HEK293T (cell line): ENCODE results near the gene ZNF236.

Experiments
- CTCF ChIA-PET: fragments of 350-600 bp; formaldehyde crosslinking; extraction: SDS; loops from one replicate; lab custom pipeline; 2021; ENCODE audit warnings: antibody characterized with exemption, inconsistent platforms; lab: Yijun Ruan, JAX
- POLR2A ChIA-PET: fragments of 350-600 bp; formaldehyde crosslinking; extraction: SDS; loops from one replicate; lab custom pipeline; 2020; ENCODE audit warnings: antibody characterized with exemption, inconsistent platforms; lab: Yijun Ruan, JAX
- DNase-seq: peaks from one replicate; pipeline ENCODE4 v3.0.0; 2012; ENCODE audit warnings: mixed read lengths; ENCODE audit errors: extremely low spot score
- ARNT ChIP-seq: fragments of 450-650 bp; IDR thresholded peaks from 2 replicates; pipeline ENCODE4 v1.6.1; 2017; ENCODE audit warnings: mild to moderate bottlenecking
- BHLHE40 ChIP-seq: fragments of 450-650 bp; IDR thresholded peaks from 2 replicates; pipeline ENCODE4 v1.6.1; 2016; ENCODE audit warnings: mild to moderate bottlenecking, moderate library complexity, borderline replicate concordance
- CTBP1 ChIP-seq: fragments of 450-650 bp; IDR thresholded peaks from 2 replicates; pipeline ENCODE4 v1.6.1; 2016; ENCODE audit warnings: borderline replicate concordance
- ELF4 ChIP-seq: fragments of 450-650 bp; IDR thresholded peaks from 2 replicates; pipeline ENCODE4 v1.6.1; 2017; ENCODE audit warnings: antibody characterized with exemption
- FOXA1 ChIP-seq: fragments of 450-650 bp; IDR thresholded peaks from 2 replicates; pipeline ENCODE4 v1.6.1; 2016; ENCODE audit warnings: mild to moderate bottlenecking
- FOXK2 ChIP-seq: fragments of 450-650 bp; IDR thresholded peaks from 2 replicates; pipeline ENCODE4 v1.6.1; 2016; ENCODE audit warnings: mild to moderate bottlenecking
- FOXM1 ChIP-seq: fragments of 450-650 bp; IDR thresholded peaks from 2 replicates; pipeline ENCODE4 v1.6.1; 2017; ENCODE audit warnings: mild to moderate bottlenecking, borderline replicate concordance
- HDGF ChIP-seq: fragments of 450-650 bp; IDR thresholded peaks from 2 replicates; pipeline ENCODE4 v1.6.1; 2017; ENCODE audit warnings: antibody characterized with exemption, borderline replicate concordance
- L3MBTL2 ChIP-seq: fragments of 450-650 bp; conservative IDR thresholded peaks from 2 replicates; pipeline ENCODE4 v1.6.1; 2016; ENCODE audit warnings: mild to moderate bottlenecking
- LEF1 ChIP-seq: fragments of 450-650 bp; IDR thresholded peaks from 2 replicates; pipeline ENCODE4 v1.6.1; 2017; ENCODE audit warnings: mild to moderate bottlenecking, borderline replicate concordance
- NFRKB ChIP-seq: fragments of 450-650 bp; IDR thresholded peaks from 2 replicates; pipeline ENCODE4 v1.6.1; 2016; ENCODE audit warnings: mild to moderate bottlenecking, moderate library complexity
- SP1 ChIP-seq: fragments of 450-650 bp; IDR thresholded peaks from 2 replicates; pipeline ENCODE4 v1.6.1; 2017
- SUZ12 ChIP-seq: fragments of 450-650 bp; IDR thresholded peaks from 2 replicates; pipeline ENCODE4 v1.6.1; 2016; ENCODE audit warnings: mild to moderate bottlenecking
- TARDBP ChIP-seq: fragments of 450-650 bp; IDR thresholded peaks from 2 replicates; pipeline ENCODE4 v1.6.1; 2016
- ZNF384 ChIP-seq: fragments of 450-650 bp; IDR thresholded peaks from 2 replicates; pipeline ENCODE4 v1.6.1; 2016
- TF ChIP-seq, protein P1 (sequence below): fragments of 450-650 bp; IDR thresholded peaks from 2 replicates; pipeline ENCODE4 v1.6.1; 2016

ZNF236 gene

DNA sequence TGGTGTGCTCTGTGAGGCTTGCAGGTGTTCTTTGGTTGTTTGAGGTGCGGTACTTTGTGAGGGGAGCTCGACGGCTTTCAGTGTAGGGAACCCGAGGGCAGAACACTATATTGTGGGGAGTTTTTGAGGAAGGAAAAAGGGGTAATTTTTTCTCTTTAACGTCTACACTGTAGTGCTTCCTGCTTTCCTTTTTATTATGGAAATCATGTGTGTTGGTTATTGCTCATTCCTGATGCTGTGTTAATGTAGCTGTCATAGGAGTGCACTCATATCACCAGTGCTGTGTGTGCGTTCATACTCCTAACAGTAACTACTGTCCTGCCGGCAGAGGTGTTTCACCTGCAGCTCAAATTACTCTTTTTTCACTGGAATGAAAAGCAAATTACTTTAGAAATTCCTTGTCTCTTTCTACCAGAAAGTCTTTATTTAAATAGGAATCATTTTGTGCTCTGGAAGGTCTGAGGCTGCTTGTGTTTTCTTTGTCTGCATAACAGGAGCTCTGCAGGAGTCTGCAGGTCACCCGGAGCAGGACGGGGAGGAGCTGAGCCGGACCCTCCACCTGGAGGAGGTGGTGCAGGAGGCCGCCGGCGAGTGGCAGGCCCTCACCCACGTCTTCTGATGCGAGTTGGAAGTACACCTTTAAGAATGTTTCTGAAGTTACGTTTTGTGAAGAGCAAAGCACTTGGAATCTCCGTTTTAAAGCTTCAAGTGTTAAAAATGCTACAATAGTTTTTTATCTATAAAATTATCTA lies 145.5 kb downstream of the ZNF236 start:
- ChIA-PET POLR2A (no interaction called here), CTCF (interaction anchor here (0.7 kb wide), 1 partner anchor 9 kb away, joined by 3 read pairs; no protein-coding TSS in a partner anchor)
- no peak for TF ChIP-seq HDGF
- TF ChIP-seq ELF4: no peak
- TF ChIP-seq SP1: no peak
- TF ChIP-seq L3MBTL2: no peak
- TF ChIP-seq NFRKB: no peak
- no peak for TF ChIP-seq FOXM1
- TF ChIP-seq, protein P1, sequence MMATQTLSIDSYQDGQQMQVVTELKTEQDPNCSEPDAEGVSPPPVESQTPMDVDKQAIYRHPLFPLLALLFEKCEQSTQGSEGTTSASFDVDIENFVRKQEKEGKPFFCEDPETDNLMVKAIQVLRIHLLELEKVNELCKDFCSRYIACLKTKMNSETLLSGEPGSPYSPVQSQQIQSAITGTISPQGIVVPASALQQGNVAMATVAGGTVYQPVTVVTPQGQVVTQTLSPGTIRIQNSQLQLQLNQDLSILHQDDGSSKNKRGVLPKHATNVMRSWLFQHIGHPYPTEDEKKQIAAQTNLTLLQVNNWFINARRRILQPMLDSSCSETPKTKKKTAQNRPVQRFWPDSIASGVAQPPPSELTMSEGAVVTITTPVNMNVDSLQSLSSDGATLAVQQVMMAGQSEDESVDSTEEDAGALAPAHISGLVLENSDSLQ: no peak
- TF ChIP-seq FOXK2: no peak
- no peak for TF ChIP-seq TARDBP
- no peak for TF ChIP-seq BHLHE40
- no peak for DNase-seq

DNA sequence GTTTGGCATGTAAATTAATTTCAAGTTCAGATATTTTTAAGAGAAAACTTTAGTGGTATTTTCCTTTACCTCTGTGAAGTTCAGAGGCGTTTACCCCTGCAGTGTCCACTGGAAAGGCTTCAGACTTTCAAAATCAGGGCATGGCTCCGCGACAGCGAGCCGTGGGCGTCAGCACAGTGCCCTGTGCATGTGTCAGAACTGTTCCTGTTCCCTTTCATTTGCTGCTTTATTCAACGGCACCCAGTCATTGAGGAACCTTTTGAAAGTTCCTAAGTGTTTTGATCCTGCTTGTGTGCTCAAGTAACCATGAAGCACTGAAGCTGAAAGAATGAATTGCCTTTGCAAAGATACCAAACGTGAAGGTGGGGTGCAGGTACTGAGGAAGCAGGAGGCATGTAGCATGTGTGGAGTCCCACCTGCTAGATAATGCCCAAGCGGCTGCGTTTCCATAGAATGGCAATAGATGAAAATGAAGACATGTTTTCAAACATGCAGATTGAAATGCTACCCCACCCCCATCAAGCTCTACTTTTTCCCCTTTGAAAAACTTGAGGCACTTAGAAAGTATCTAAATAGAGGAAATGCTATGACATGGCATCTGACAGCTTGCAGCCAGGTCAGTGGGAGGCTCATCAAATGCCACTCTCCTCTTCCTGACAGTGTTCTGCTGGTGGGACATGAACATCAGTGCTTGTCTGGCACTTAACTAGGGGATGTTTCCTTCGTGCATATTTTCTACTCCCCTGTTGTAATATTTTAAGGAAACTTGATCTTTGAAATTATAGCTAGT lies 148.6 kb downstream of the ZNF236 start:
- no peak for DNase-seq
- ChIA-PET POLR2A (no interaction called here), CTCF (no interaction called here)
- no peak for TF ChIP-seq LEF1
- no peak for TF ChIP-seq SP1
- no peak for TF ChIP-seq NFRKB
- no peak for TF ChIP-seq L3MBTL2
- no peak for TF ChIP-seq FOXK2
- TF ChIP-seq HDGF: no peak
- TF ChIP-seq FOXA1: no peak
- no peak for TF ChIP-seq TARDBP
- TF ChIP-seq ARNT: no peak
- TF ChIP-seq FOXM1: no peak
- TF ChIP-seq SUZ12: no peak

DNA sequence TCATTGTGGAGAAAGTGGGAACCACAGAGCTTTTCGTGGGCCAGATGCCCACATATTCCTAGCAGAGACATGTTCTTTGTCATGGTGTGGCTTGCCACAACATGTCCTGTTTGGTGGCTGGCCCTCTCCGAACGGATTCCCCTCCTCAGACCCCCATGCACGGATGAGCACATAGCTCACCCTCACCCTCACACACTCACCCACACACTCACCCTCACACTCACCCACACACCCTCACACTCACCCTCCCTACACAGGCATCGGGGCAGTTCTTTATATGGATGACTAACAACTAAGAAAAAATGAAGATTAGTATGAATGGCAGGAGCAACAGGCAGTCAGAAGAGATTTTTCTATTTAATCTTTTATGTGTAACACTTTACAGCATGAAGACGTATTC lies 149.9 kb downstream of the ZNF236 start:
- ChIA-PET POLR2A (no interaction called here), CTCF (no interaction called here)
- TF ChIP-seq ELF4: no peak
- no peak for TF ChIP-seq L3MBTL2
- no peak for TF ChIP-seq LEF1
- TF ChIP-seq ZNF384: no peak
- no peak for TF ChIP-seq HDGF
- no peak for TF ChIP-seq CTBP1
- TF ChIP-seq FOXK2: no peak
- no peak for TF ChIP-seq FOXM1
- no peak for TF ChIP-seq SUZ12
- TF ChIP-seq FOXA1: no peak
- TF ChIP-seq, protein P1: no peak
- TF ChIP-seq SP1: no peak
- no peak for TF ChIP-seq ARNT
- TF ChIP-seq BHLHE40: no peak
- TF ChIP-seq TARDBP: no peak
- no peak for TF ChIP-seq NFRKB

DNA sequence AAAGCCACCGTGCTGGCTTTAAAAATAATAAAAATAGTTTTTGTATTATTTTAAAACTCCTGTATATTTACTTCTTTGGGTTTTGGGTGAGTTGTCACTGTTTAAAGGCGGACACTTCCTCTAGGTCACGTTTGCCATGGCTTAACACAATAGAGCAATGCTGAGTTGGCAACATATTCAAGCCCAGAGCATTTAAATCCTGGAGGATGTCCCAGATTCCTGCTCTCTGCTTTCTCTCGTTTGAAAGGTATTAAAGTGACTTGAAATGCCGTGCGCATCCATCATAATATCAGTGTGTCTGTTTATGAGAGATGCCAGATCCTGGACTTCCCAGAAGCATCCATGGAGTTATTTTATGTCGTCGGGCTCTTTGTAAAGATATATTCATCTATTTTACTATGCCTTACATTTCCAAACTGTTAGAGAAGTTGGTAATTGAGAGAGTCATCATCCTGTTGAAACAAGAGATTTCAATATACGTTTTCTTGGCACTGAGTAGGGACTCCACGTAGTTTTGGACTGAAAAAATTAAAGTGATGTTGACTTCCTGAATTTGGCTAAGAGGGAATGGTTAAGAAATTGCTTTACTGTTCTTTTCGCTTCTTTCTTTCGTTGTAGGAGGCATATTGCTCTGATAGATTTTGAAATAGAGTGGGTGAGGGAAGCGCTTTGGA lies 150.6 kb downstream of the ZNF236 start:
- TF ChIP-seq ZNF384 (no peak), TARDBP (no peak), SUZ12 (no peak), FOXM1 (no peak), BHLHE40 (no peak), CTBP1 (no peak), FOXK2 (no peak), NFRKB (no peak), LEF1 (no peak), ARNT (no peak), L3MBTL2 (no peak), FOXA1 (no peak)
- DNase-seq: no peak
- CTCF ChIA-PET: no interaction called here
- POLR2A ChIA-PET: no interaction called here

More for the DNA sequence above, 149.9 kb downstream of the ZNF236 start:
- DNase-seq: no peak

DNA sequence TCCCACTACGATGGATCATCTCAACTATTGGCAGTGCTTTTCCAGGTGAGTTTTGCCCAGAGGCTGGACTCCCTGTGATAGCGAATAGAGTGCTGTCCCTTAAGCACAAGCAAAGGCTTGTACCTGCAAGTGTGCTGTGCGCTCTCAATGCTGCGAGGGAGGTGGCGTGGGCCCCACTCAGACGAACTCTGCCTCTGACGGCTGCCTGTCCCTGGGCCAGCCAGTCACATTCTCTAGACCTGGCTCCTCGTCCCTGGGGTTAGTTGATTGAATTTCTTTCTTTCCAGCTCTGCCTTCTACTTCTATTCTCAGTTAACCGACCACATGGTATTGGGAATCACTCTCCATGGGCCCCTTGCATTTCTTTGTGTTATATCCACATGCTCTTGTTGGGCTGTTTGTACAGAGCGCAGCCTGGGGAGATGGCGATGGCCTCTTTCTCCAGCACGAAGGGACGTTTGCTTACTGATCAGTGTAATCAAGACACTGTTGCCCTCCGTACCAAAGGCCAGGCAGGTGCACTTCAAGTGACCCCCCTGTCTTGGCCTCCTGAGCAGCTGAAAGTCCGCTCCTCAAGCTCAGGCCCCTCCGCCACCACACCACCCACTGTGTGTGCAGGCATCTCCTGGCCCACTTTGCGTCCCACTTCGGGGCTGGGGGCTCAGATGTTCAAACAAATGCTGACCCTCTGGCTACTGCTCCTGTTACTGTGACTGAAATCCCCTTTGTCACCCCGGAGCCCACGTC lies 151.3 kb downstream of the ZNF236 start:
- TF ChIP-seq, protein P1: no peak
- no peak for TF ChIP-seq ARNT
- no peak for TF ChIP-seq FOXA1
- TF ChIP-seq ELF4: no peak
- no peak for TF ChIP-seq L3MBTL2
- no peak for TF ChIP-seq FOXK2
- TF ChIP-seq HDGF: no peak
- TF ChIP-seq TARDBP: no peak
- TF ChIP-seq FOXM1: no peak
- TF ChIP-seq SUZ12: no peak
- TF ChIP-seq ZNF384: no peak
- TF ChIP-seq NFRKB: no peak
- TF ChIP-seq LEF1: no peak
- no peak for TF ChIP-seq SP1
- no peak for TF ChIP-seq CTBP1
- TF ChIP-seq BHLHE40: no peak
- no peak for DNase-seq
- CTCF ChIA-PET: no interaction called here
- POLR2A ChIA-PET: no interaction called here
